ENCODE measurements around the gene RPS15A.
"Not testable (repeated sequence)": the region's sequence is repeated elsewhere in the genome, so short reads cannot be mapped to it uniquely, and the experiment has no call there.

GRCh38 chr16:18777664-18778063, 12.5 kb downstream of the RPS15A start:
- TF ChIP-seq SP1 (IDR thresholded peaks at IDR 0.05); JUND (IDR thresholded peaks at IDR 0.05); YY1 (IDR thresholded peaks at IDR 0.05); MAX (IDR thresholded peaks at IDR 0.05); EGR1 (IDR thresholded peaks at IDR 0.05; ENCODE audit: low read depth in 2 of 2): not testable (repeated sequence)
- TF ChIP-seq, protein P1, sequence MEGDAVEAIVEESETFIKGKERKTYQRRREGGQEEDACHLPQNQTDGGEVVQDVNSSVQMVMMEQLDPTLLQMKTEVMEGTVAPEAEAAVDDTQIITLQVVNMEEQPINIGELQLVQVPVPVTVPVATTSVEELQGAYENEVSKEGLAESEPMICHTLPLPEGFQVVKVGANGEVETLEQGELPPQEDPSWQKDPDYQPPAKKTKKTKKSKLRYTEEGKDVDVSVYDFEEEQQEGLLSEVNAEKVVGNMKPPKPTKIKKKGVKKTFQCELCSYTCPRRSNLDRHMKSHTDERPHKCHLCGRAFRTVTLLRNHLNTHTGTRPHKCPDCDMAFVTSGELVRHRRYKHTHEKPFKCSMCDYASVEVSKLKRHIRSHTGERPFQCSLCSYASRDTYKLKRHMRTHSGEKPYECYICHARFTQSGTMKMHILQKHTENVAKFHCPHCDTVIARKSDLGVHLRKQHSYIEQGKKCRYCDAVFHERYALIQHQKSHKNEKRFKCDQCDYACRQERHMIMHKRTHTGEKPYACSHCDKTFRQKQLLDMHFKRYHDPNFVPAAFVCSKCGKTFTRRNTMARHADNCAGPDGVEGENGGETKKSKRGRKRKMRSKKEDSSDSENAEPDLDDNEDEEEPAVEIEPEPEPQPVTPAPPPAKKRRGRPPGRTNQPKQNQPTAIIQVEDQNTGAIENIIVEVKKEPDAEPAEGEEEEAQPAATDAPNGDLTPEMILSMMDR (IDR thresholded peaks at IDR 0.05; ENCODE audit: low read depth, low read length, missing input control): not testable (repeated sequence)
- TF ChIP-seq, protein P2, sequence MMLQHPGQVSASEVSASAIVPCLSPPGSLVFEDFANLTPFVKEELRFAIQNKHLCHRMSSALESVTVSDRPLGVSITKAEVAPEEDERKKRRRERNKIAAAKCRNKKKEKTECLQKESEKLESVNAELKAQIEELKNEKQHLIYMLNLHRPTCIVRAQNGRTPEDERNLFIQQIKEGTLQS (IDR thresholded peaks at IDR 0.05): not testable (repeated sequence)

All from liver (tissue), 3 donors.